HG03135 (cell line): ENCODE measurements around the gene ANXA11.
"Not testable (repeated sequence)": the region's sequence is repeated elsewhere in the genome, so short reads cannot be mapped to it uniquely, and the experiment has no call there.

Source experiments
- ATAC-seq: cut with Tn5 transposase; IDR thresholded peaks from one replicate; pipeline ENCODE4 v1.9.1; 2021; ENCODE audit warnings: mild to moderate bottlenecking, moderate library complexity; ENCODE audit not compliant: unreplicated experiment

Gene ANXA11

DNA sequence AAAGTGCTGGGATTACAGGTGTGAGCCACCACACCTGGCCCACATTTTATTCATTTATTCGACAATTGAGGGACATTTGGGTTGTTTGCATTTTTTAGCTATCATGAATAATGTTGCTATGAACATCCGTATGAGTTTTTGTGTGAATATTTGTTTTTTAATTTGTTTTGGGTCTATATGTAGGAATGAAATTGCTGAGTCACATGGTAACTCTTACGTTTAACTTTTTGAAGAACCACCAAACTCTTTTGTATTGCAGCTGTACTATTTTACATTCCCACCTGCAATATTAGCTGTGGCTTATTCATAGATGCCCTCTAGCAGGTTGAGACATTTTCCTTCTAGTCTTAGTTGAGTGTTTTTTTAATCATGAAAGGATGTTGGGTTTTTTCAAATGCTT is 58.4 kb downstream of the ANXA11 start:
- no peak for ATAC-seq

DNA sequence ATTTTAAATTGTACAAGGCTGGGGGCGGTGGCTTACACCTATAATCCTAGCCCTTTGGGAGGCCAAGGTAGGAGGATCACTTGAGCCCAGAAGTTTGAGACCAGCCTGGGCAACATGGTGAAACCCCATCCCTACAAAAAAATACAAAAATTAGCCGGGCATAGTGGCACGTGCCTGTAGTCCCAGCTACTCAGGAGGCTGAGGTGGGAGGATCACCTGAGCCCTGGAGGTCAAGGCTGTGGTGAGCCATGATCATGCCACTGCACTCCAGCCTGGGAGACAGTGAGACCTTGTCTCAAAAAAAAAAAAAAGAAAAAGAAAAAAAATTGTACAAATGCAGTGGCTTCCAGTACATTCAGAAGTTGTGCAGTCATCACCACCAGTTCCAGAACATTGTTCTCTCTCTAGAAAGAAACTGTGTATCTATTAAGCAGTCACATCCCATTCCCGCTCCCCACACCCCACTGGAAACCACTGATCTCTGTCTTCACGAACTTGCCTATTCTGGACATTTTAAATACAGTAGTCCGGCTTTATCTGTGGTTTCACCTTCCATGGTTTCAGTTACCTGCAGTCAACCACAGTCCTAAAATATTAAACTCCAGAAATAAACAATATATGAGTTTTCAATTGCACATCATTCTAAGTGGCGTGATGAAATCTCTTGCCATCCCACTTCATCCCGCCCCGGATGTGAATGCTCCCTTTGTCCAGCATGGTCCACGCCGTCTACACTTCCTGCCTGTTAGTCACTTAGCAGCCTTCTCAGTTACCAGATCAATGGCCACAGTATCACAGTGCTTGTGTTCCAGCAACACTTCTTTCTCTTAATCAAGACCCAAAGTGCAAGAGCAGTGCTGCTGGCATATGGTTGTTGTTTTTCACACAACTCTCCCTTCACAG is 59.7 kb downstream of the ANXA11 start:
- ATAC-seq, result not testable (repeated sequence)

GRCh38 chr10:80144696-80145131 is 60.6 kb downstream of the ANXA11 start:
- ATAC-seq, result peak; percentile 38

DNA sequence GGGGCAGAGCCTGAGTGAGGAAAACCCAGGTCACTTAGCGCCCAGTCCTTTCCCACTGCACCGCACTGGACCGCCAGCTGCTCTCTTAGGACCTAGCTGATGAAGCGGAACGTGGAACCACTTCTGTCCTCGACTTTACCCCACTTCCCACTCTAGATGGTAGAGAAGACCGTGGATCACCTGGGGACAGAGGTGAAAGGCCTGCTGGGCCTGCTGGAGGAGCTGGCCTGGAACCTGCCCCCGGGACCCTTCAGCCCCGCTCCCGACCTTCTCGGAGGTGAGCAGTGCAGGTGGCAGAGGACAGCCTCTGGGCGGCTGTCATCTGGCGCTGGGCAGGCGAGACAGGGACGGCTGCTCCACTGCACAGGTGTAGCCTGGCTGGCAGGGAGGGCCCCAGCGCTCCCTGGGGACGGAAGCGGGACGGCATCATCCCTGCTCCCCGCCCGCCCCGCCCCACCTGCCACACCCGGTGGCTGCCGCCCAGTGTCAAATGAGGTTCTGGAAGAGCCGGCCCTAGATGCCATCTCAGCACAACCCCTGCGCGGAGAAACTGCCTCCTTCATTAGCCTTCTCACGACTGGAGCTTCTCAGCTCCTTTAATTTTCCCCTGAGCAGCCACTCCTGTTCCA is 61.2 kb downstream of the ANXA11 start:
- peak; percentile 43 for ATAC-seq

DNA sequence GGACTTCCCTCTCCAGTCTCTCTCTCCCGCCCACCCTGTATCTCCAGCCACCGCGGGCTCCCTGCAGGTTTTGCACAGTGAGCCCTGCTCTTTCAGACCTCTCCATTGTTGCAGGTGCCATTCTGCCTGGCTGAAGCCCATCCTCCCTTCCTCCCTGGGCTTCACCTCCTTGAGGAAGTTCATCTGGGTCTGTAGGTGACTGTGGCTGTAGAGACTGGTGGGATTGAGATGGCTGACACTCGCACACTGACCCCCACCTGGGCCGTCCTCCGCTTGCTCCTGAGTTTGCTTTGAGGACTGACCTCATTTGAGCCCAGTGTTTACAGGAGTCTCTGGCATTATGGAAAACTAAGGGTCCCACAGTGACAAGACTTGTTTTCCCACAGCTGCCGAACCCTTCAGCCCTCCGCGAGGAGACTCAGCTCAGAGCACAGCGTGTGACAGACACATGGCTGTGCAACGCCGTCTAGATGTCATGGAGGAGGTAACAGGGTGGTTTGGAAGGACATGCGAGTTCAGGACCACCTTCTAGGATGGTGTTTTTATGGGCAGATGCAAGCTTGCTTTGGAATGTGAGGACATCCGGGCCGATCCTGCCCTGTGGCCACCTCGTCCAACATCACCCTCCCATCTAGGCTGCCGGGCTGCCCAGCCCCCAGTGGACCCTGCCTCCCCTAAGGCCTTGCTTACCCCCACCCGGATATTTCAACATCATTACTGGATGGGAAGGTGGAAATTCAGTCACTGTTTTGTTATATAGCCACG is 63.5 kb downstream of the ANXA11 start:
- no peak for ATAC-seq

- ATAC-seq, result no peak
Observed at GRCh38 chr10:80140251-80140650, 65.1 kb downstream of the ANXA11 start.

DNA sequence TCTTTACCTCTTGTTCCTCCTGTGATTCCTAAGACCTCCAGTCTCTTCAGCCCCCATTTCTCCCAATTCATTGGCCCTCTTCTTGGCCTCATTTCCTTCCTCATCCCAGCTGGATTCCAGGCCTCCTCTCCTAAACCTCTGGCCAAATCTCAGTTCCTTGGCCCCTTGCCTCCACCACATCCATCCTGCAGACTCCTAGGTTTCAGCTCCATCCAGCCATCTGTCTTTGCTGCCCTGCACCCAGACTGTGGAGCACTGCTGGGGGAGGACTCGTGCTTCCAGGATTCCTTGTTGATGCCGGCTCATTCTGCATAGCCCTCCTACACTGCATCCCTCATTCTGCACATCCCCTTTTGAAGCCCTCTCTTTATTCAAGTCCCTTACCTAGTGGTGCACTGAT is 66.1 kb downstream of the ANXA11 start:
- no peak for ATAC-seq

DNA sequence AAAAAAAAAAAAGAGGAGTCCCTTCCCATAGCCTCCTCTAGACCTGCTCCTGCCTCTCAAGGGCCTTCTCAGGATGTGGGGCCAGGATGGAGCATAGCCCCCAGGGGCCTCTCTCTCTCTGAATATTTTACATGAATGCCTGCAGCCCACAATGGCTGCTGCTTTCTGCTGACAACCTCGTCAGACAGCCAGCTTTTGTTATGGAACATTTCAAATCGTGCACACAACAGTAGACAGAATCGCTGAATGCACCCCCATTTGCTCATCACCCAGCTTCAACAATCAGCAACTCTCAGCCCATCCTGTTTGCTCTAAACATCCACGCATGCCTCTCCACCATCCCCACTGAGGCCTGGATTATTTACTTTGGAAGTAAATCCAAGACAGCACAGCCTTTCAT is 67.4 kb downstream of the ANXA11 start:
- no peak for ATAC-seq

DNA sequence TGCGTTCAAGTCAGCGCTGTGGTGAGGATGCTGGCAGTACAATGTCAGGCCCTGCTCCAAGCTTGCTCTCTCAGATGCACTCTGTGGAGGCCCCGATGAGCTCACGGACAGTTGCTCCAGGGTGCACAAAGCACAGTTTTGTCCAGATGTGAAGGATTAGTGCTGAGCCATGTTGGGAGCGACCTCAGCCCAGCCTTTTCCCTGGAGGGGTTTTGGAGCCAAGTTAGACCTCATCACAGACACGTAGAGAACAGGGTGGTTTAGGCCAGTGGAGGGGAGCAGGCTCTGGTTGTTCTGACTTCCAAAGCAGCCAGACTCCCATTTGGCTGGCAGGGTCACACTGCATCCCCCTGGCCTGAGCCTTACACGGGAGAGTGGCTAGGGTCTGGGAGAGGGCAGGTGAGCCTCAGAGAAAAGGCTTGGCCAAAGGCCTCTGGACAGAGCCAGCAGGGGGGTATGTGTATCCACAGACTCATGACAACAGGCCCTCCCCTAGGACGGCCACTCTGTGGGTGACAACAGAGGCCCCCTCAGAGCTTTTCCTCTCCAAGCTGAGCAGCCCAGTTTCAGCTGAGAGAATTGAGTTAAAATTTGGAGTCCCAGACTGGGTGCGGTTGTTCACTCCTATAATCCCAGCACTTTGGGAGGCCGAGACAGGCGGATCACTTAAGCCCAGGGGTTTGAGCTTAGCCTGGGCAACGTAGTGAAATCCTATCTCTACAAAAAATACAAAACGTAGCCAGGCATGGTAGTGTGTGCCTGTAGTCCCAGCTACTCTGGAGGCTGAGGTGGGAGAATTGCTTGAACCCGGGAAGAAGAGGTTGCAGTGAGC is 68.1 kb downstream of the ANXA11 start:
- ATAC-seq, result no peak

DNA sequence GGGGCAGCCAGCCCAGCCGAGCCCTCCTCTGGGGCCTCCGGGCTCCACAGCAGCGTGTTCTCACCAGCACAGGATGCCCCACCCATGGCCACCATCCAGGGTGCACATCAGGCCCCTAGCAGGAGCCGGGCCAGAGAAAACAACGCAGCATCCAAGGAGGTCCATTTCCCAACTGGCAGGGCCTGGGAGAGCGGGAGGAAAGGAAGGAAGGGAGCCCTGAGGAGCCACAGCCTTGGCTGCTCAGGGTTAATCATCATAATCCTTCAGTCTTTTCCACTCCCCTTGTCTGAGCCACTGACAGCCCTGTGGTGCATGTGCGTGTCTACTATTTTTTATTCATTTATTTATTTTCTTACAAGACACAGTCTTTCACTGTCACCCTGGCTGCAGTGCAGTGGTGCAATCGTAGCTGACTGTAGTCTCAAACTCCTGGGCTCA is 69.2 kb downstream of the ANXA11 start:
- ATAC-seq, result no peak

DNA sequence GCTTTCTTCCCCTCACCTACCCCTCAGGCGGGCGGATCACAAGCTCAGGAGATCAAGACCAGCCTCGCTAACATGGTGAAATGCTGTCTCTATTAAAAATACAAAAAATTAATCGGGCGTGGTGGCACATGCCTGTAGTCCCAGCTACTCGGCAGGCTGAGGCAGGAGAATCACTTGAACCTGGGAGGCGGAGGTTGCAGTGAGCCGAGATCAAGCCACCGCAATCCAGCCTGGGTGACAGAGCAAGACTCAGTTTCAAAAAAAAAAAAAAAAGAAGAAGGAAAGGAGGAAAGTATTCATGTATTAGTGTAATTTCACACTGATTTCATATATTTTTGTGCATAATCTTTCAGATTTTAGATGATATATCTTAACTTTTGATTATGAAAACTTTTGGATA is 71.7 kb downstream of the ANXA11 start:
- ATAC-seq, result not testable (repeated sequence)

DNA sequence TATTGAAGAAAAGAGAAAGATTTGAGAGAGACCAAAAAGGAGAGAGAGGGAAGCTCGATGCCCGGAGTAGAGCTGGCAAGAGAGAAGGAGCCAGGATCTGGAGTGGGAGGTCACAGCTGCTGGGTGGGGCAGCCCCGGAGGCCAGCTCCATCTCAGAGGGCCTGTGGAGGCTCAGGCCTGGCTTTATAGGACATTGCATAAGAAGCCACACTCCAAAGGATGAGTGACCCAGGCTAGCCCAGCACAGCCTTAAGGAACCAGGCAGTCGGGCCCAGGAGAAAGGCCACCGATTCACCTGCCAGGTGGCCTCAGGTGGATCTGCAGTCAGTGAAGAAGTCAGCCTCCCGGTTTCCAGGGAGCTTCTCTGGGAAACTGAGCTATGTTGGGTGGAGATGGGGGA is 72.1 kb downstream of the ANXA11 start:
- ATAC-seq, result no peak

DNA sequence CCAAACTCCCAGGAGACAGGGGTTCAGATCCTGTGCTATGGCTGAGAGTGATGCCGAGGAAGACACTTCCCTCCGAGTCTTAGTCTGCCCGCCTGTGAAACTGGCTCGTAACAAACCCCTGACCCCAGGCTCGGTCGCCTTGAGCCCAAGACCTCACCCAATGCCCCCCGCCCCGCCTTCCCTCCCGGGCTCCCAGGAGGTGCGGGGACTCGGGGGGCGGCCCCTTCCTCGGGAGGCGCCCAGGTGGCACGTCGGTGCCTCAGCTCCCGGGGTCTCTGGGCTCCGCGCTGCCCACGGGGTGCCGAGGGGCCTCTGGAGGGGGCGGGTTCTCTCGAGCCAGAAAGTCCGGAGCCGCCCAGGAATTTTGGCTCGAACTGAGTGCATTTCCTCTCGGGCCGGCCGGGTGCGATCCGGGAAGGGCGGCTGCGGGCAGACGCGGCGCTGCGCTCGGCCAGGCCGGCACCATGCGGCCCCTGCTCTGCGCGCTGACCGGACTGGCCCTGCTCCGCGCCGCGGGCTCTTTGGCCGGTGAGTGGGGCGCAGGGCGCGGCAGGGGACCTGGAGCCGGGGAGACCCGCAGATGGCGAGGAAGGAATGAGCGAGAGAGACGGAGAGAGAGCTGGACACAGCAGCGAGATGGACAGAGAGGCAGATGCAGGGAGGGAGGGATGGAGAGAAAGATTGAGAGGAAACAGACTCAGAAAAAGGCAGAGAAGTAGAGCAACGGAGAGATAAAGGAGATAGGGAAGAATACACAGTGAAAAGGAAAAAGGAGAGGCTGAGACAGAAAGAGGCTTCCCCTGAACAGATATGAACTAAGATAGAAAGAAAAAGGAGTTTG is 72.8 kb downstream of the ANXA11 start, which contains the start of gene PLAC9:
TSS of gene PLAC9 (plus strand) at position 432 of the 841 bp plus-strand sequence. CDS start at position 465, 33 bp downstream.
- no peak for ATAC-seq

- no peak for ATAC-seq
Observed at GRCh38 chr10:80131499-80131901, 73.8 kb downstream of the ANXA11 start.

DNA sequence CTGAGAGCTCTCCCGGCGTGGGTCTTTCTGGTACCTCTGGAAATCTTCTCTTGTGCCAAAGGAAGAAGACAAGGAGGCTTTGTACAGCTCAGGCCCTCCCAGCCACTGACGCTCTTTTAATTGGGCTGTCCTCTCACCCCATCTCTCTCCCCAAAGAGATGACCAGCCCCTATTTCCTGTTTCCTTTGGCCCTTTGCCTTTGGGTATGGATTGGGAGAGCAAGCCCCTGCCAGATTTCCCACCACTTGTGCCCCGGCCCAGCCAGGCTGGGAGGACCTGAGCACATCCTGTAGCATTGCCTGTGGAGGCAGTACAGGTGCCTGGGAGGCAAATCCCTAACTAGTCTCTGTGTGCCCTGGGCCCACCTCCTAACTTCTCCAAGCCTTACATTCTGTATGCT is 78.5 kb downstream of the ANXA11 start:
- no peak for ATAC-seq

GRCh38 chr10:80122746-80123145 is 82.6 kb downstream of the ANXA11 start:
- no peak for ATAC-seq

- ATAC-seq, result no peak
Observed at GRCh38 chr10:80122110-80122710, 83.1 kb downstream of the ANXA11 start.

- ATAC-seq, result no peak
Observed at GRCh38 chr10:80118669-80119068, 86.7 kb downstream of the ANXA11 start.

DNA sequence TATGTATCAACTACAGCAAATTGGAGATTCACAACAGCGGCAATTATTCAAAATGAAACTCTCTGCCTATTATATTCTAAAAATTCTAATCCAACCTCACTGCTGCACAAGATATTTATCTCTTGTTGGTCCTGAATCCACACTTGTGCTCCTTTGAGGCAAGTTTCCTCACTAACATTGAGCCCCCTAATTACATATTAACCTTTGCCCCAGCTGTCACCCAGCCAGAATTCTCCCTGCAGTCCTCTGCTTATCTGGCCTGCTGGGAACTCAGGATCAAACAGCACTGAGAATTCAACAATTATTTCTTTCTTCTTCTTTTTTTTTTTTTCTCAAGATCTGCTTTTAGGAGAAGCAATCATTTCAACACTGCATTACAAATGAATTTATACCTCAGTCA is 94.4 kb downstream of the ANXA11 start:
- no peak for ATAC-seq
